Omental fat pad (tissue), 4 donors: ENCODE measurements around the gene NACA2. TPM values are rescaled to one million over a fixed set of nuclear protein-coding genes. Genes with fewer than 3 reads are reported as not detected.
"Not testable (repeated sequence)": the region's sequence is repeated elsewhere in the genome, so short reads cannot be mapped to it uniquely, and the experiment has no call there.

Experiments used
- ATAC-seq: fragments of 150-250 bp; one replicate; pipeline ENCODE4 v1.9.1; 2016; ENCODE audit warnings: mild to moderate bottlenecking, moderate library complexity; ENCODE audit not compliant: low FRiP score
- DNase-seq: peaks from one replicate; pipeline ENCODE4 v3.0.0-alpha.2; 2019; ENCODE audit warnings: low spot score
- total RNA-seq, 4 donors: library from RNA; depleted of rRNA; stranded (reverse); fragments of >200 nt; gene quantifications; one replicate each; pipeline ENCODE4 v1.1.0, GENCODE V29; 2016
- TF ChIP-seq, protein P1 (sequence below), 3 donors: fragments of 450-650 bp; IDR thresholded peaks; one replicate each; pipeline ENCODE4 v1.5.1; 2016 to 2017; ENCODE audit warnings: antibody characterized with exemption in 3 of 3, mild to moderate bottlenecking in 3 of 3, moderate library complexity in 2 of 3

NACA2 gene
- total RNA-seq, 4 donors from 2014 or later, result not detected

DNA sequence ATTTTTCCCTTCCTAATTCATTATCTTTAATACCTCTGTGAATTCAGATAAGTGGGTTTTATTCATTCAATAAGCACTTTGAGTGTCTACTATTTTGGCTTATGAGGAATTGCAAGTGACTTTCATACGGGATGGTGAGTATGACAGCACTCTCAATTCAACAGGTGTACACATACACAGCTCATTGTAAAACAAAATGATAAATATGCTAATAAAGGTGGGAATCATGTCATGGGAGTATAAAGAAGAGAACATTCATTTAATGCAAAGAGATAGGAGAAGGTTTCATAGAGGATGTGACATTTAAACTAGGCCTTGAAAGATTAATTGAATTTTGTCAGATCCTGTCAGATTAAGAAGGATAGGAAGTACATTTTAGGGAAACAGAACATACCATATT lies 19.4 kb downstream of the NACA2 start:
- ATAC-seq (no peak), DNase-seq (no peak)
- TF ChIP-seq, protein P1, sequence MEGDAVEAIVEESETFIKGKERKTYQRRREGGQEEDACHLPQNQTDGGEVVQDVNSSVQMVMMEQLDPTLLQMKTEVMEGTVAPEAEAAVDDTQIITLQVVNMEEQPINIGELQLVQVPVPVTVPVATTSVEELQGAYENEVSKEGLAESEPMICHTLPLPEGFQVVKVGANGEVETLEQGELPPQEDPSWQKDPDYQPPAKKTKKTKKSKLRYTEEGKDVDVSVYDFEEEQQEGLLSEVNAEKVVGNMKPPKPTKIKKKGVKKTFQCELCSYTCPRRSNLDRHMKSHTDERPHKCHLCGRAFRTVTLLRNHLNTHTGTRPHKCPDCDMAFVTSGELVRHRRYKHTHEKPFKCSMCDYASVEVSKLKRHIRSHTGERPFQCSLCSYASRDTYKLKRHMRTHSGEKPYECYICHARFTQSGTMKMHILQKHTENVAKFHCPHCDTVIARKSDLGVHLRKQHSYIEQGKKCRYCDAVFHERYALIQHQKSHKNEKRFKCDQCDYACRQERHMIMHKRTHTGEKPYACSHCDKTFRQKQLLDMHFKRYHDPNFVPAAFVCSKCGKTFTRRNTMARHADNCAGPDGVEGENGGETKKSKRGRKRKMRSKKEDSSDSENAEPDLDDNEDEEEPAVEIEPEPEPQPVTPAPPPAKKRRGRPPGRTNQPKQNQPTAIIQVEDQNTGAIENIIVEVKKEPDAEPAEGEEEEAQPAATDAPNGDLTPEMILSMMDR (IDR thresholded peaks at IDR 0.05), result no peak

- TF ChIP-seq, protein P1 (IDR thresholded peaks at IDR 0.05), result no peak
- ATAC-seq (no peak), DNase-seq (no peak)
These were observed 20.9 kb downstream of the NACA2 start for GRCh38 chr17:61570118-61570517.

DNA sequence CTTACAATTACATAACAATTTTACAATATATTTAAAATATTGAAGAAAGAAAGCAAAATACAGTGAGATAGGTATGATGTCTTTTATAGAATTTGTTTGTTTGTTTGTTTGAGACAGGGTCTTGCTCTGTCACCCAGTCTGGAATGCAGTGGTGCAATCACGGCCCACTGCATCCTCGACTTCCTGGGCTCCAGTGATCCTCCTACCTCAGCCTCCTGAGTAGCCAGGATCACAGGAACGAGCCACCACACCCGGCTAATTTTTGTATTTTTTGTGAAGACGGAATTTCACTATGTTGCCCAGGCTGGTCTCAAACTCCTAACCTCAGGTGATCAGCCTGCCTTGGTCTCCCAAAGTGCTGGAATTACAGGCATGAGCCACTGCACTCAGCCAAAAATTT lies 21.5 kb downstream of the NACA2 start:
- not testable (repeated sequence) for ATAC-seq, DNase-seq

GRCh38 chr17:61568219-61569072 lies 22.6 kb downstream of the NACA2 start:
- DNase-seq (no peak), ATAC-seq (no peak)
- TF ChIP-seq, protein P1 (IDR thresholded peaks at IDR 0.05), result no peak

DNA sequence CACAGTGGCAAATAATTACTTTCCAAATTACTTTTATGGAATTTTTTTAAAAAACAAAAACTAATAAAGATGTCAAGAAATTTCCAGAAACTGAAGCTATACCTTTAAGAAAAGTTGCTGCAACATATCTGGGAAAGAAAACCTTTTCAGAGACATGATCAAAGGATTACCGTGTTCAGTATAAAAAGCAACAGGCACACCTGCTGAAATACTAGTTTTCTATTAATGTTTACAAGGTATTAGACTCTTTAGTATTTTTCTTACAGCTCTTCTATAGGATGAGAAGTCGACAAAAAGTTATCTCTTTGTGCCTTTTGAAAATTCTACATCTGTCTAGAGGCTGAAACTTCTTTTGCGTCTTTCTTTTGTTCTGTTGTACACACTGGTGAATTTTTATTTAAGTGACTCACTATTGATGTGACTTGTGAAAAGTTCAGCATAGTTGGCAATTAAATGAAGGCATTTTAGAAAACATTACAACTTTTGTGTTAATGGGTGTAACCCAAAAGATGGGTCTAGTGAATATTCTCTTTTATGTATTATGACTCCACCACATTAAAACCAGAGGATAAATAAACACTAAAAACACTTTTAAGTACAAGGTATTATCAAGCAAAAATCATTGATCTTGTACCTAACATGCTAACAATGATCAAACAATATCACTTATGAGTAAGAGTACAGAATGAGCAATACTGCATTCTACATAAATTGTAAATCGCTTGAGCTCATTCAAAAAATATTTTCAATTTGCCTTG lies 23.8 kb downstream of the NACA2 start:
- no peak for ATAC-seq
- TF ChIP-seq, protein P1 (IDR thresholded peaks at IDR 0.05), result no peak
- no peak for DNase-seq

GRCh38 chr17:61566448-61566847 lies 24.6 kb downstream of the NACA2 start:
- ATAC-seq, DNase-seq: not testable (repeated sequence)

DNA sequence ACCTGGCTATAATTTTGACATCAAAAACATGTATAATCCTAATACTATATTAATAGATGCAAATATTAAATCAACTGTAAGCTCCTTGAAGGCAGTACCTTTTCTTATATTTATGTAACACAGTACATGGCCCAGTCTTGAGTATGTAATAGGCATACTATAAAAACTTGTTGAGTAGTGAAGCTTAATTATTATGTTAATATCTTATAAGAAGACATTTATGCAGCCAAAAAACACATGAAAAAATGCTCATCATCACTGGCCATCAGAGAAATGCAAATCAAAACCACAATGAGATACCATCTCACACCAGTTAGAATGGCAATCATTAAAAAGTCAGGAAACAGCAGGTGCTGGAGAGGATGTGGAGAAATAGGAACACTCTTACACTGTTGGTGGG lies 25.2 kb downstream of the NACA2 start:
- DNase-seq, ATAC-seq: not testable (repeated sequence)

- DNase-seq (no peak), ATAC-seq (no peak)
- TF ChIP-seq, protein P1 (IDR thresholded peaks at IDR 0.05), result no peak
These were observed 25.8 kb downstream of the NACA2 start for GRCh38 chr17:61565213-61565612.
